GM18498 (cell line): ENCODE results near the gene TIGD2.
A peak's percentile ranks its signal among the peaks of the same experiment; 100 is the strongest.
"Not testable (repeated sequence)": the region's sequence is repeated elsewhere in the genome, so short reads cannot be mapped to it uniquely, and the experiment has no call there.

Experiments
- ATAC-seq: cut with Tn5 transposase; IDR thresholded peaks from one replicate; pipeline ENCODE4 v1.9.1; 2021; ENCODE audit warnings: mild to moderate bottlenecking, moderate library complexity; ENCODE audit not compliant: unreplicated experiment

The TIGD2 gene

GRCh38 chr4:89119166-89119565 is 7.8 kb downstream of the TIGD2 start:
- no peak for ATAC-seq

GRCh38 chr4:89119836-89120235 is 8.5 kb downstream of the TIGD2 start:
- ATAC-seq: no peak

- no peak for ATAC-seq
These were observed 10.2 kb downstream of the TIGD2 start for GRCh38 chr4:89121387-89122068.

GRCh38 chr4:89123451-89123851 is 12.1 kb downstream of the TIGD2 start:
- no peak for ATAC-seq

GRCh38 chr4:89125901-89126782 is 14.8 kb downstream of the TIGD2 start:
- ATAC-seq: no peak

GRCh38 chr4:89129080-89129640 is 17.8 kb downstream of the TIGD2 start:
- no peak for ATAC-seq

- ATAC-seq: no peak
These were observed 23.5 kb downstream of the TIGD2 start for GRCh38 chr4:89134775-89135319.

GRCh38 chr4:89136525-89136924 is 25.2 kb downstream of the TIGD2 start:
- ATAC-seq: no peak

- no peak for ATAC-seq
These were observed 25.9 kb downstream of the TIGD2 start for GRCh38 chr4:89137231-89137630.

- no peak for ATAC-seq
These were observed 26.4 kb downstream of the TIGD2 start for GRCh38 chr4:89137695-89138094.

- ATAC-seq: no peak
These were observed 28.9 kb downstream of the TIGD2 start for GRCh38 chr4:89140168-89140759.

- peak; percentile 90 for ATAC-seq
These were observed 31.6 kb downstream of the TIGD2 start for GRCh38 chr4:89142691-89143669.

- not testable (repeated sequence) for ATAC-seq
These were observed 33.3 kb downstream of the TIGD2 start for GRCh38 chr4:89144652-89145051.

GRCh38 chr4:89146196-89146595 is 34.9 kb downstream of the TIGD2 start:
- ATAC-seq: no peak

GRCh38 chr4:89152972-89153371 is 41.6 kb downstream of the TIGD2 start:
- no peak for ATAC-seq

GRCh38 chr4:89156174-89156914 is 45.0 kb downstream of the TIGD2 start:
- no peak for ATAC-seq

- no peak for ATAC-seq
These were observed 46.2 kb downstream of the TIGD2 start for GRCh38 chr4:89157488-89158024.

GRCh38 chr4:89158884-89159503 is 47.7 kb downstream of the TIGD2 start:
- ATAC-seq: peak; percentile 68

GRCh38 chr4:89160806-89161205 is 49.5 kb downstream of the TIGD2 start:
- ATAC-seq: no peak
